Measurements from ENCODE around the gene PCDHGB6. TPM values are rescaled to one million over a fixed set of nuclear protein-coding genes. Genes with fewer than 3 reads are reported as not detected.
"Not testable (repeated sequence)": the region's sequence is repeated elsewhere in the genome, so short reads cannot be mapped to it uniquely, and the experiment has no call there.

PCDHGB6 gene
- total RNA-seq, 1 donor from 2014 or later, result 3.6 TPM

DNA sequence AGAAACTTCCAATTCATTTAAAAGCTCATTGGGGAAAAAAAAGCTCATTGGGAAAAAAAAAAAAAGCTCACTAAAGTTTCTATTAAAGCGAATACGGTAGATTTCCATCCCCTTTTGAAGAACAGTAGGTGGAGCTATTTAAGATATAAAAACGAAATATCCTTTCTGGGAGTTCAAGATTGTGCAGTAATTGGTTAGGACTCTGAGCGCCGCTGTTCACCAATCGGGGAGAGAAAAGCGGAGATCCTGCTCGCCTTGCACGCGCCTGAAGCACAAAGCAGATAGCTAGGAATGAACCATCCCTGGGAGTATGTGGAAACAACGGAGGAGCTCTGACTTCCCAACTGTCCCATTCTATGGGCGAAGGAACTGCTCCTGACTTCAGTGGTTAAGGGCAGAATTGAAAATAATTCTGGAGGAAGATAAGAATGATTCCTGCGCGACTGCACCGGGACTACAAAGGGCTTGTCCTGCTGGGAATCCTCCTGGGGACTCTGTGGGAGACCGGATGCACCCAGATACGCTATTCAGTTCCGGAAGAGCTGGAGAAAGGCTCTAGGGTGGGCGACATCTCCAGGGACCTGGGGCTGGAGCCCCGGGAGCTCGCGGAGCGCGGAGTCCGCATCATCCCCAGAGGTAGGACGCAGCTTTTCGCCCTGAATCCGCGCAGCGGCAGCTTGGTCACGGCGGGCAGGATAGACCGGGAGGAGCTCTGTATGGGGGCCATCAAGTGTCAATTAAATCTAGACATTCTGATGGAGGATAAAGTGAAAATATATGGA is 22.7 kb downstream of the PCDHGB6 start, which contains the start of gene PCDHGA12:
TSS of gene PCDHGA12 (plus strand) at position 176 of the 782 bp plus-strand sequence. CDS start at position 429, 253 bp downstream.
- peaks cover 8% of the 10 kb centered on the region for H3K27me3 ChIP-seq (ENCODE audit: control insufficient read depth, insufficient read depth, low read length)
- DNase-seq (ENCODE audit: low read depth), result no peak
- no peak within 1 kb of the TSS for H3K4me3 ChIP-seq (ENCODE audit: low read depth, low read length)
- TF ChIP-seq, protein P1, sequence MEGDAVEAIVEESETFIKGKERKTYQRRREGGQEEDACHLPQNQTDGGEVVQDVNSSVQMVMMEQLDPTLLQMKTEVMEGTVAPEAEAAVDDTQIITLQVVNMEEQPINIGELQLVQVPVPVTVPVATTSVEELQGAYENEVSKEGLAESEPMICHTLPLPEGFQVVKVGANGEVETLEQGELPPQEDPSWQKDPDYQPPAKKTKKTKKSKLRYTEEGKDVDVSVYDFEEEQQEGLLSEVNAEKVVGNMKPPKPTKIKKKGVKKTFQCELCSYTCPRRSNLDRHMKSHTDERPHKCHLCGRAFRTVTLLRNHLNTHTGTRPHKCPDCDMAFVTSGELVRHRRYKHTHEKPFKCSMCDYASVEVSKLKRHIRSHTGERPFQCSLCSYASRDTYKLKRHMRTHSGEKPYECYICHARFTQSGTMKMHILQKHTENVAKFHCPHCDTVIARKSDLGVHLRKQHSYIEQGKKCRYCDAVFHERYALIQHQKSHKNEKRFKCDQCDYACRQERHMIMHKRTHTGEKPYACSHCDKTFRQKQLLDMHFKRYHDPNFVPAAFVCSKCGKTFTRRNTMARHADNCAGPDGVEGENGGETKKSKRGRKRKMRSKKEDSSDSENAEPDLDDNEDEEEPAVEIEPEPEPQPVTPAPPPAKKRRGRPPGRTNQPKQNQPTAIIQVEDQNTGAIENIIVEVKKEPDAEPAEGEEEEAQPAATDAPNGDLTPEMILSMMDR (IDR thresholded peaks at IDR 0.05; ENCODE audit: insufficient read depth, low read length, poor library complexity, severe bottlenecking), result peak; percentile 35
- no peaks in the 10 kb centered on the region for H3K36me3 ChIP-seq (ENCODE audit: control insufficient read depth, insufficient read depth, low read length)

DNA sequence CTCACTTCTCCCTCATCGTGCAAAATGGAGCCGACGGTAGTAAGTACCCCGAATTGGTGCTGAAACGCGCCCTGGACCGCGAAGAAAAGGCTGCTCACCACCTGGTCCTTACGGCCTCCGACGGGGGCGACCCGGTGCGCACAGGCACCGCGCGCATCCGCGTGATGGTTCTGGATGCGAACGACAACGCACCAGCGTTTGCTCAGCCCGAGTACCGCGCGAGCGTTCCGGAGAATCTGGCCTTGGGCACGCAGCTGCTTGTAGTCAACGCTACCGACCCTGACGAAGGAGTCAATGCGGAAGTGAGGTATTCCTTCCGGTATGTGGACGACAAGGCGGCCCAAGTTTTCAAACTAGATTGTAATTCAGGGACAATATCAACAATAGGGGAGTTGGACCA is 23.5 kb downstream of the PCDHGB6 start:
- no peak overlapping the region for H3K4me3 ChIP-seq (ENCODE audit: low read depth, low read length)
- TF ChIP-seq, protein P1 (IDR thresholded peaks at IDR 0.05; ENCODE audit: insufficient read depth, low read length, poor library complexity, severe bottlenecking), result no peak
- DNase-seq (ENCODE audit: low read depth), result no peak

DNA sequence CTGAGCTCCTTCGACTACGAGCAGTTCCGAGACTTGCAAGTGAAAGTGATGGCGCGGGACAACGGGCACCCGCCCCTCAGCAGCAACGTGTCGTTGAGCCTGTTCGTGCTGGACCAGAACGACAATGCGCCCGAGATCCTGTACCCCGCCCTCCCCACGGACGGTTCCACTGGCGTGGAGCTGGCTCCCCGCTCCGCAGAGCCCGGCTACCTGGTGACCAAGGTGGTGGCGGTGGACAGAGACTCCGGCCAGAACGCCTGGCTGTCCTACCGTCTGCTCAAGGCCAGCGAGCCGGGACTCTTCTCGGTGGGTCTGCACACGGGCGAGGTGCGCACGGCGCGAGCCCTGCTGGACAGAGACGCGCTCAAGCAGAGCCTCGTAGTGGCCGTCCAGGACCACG is 24.5 kb downstream of the PCDHGB6 start:
- not testable (repeated sequence) for DNase-seq (ENCODE audit: low read depth); H3K27me3 ChIP-seq (ENCODE audit: control insufficient read depth, insufficient read depth, low read length)

More for the DNA sequence above, 23.5 kb downstream of the PCDHGB6 start:
- H3K27me3 ChIP-seq (ENCODE audit: control insufficient read depth, insufficient read depth, low read length), result peaks cover 8% of the 10 kb centered on the region
- no peaks in the 10 kb centered on the region for H3K36me3 ChIP-seq (ENCODE audit: control insufficient read depth, insufficient read depth, low read length)

GRCh38 chr5:141432726-141433125 is 24.9 kb downstream of the PCDHGB6 start:
- not testable (repeated sequence) for H3K36me3 ChIP-seq (ENCODE audit: control insufficient read depth, insufficient read depth, low read length); DNase-seq (ENCODE audit: low read depth); H3K27me3 ChIP-seq (ENCODE audit: control insufficient read depth, insufficient read depth, low read length); H3K4me3 ChIP-seq (ENCODE audit: low read depth, low read length)

More for the DNA sequence above, 24.5 kb downstream of the PCDHGB6 start:
- H3K4me3 ChIP-seq (ENCODE audit: low read depth, low read length); H3K36me3 ChIP-seq (ENCODE audit: control insufficient read depth, insufficient read depth, low read length): not testable (repeated sequence)

GRCh38 chr5:141434006-141434405 is 26.2 kb downstream of the PCDHGB6 start:
- peaks cover 8% of the 10 kb centered on the region for H3K27me3 ChIP-seq (ENCODE audit: control insufficient read depth, insufficient read depth, low read length)
- DNase-seq (ENCODE audit: low read depth), result no peak
- H3K4me3 ChIP-seq (ENCODE audit: low read depth, low read length), result no peak overlapping the region
- TF ChIP-seq, protein P1 (IDR thresholded peaks at IDR 0.05; ENCODE audit: insufficient read depth, low read length, poor library complexity, severe bottlenecking), result no peak
- no peaks in the 10 kb centered on the region for H3K36me3 ChIP-seq (ENCODE audit: control insufficient read depth, insufficient read depth, low read length)

DNA sequence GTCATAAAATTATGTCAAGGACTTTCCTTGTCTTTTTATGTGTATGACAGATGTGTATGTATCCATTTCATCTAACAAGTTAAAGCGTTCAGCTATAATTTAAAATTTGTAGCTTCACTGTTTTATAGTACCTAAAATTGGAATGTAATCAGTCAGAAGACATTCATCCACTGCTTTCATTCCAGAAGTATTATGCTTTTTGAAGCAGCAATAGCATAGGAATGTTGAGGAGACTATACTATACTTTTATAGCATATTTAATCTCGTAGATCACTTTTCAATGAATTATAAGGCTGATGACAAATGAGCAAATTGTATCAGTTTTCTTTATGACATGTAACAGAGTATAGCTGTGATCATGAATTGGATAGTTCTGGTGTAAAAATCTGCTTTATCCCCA is 29.4 kb downstream of the PCDHGB6 start:
- Histone ChIP-seq H3K4me3 (ENCODE audit: low read depth, low read length) (no peak overlapping the region), H3K27me3 (ENCODE audit: control insufficient read depth, insufficient read depth, low read length) (no peaks in the 10 kb centered on the region), H3K36me3 (ENCODE audit: control insufficient read depth, insufficient read depth, low read length) (no peaks in the 10 kb centered on the region)
- no peak for DNase-seq (ENCODE audit: low read depth)
- TF ChIP-seq, protein P1 (IDR thresholded peaks at IDR 0.05; ENCODE audit: insufficient read depth, low read length, poor library complexity, severe bottlenecking), result no peak
